GM12865 (cell line): ENCODE data around the gene PDLIM7.

ENCODE experiments used
- DNase-seq: peaks from one replicate; pipeline ENCODE4 v3.0.0; 2010; ENCODE audit warnings: low read depth
- H3K4me3 ChIP-seq: 2 replicates; pipeline ENCODE4 v1.5.1; 2011; ENCODE audit warnings: mild to moderate bottlenecking, low read depth, low read length, control low read depth
- TF ChIP-seq, protein P1 (sequence below): IDR thresholded peaks from 2 replicates; pipeline ENCODE4 v1.5.1; 2011; ENCODE audit warnings: low read length, control low read depth, low read depth, inconsistent platforms; ENCODE audit not compliant: insufficient read depth; ENCODE audit errors: missing control alignments

PDLIM7 gene

DNA sequence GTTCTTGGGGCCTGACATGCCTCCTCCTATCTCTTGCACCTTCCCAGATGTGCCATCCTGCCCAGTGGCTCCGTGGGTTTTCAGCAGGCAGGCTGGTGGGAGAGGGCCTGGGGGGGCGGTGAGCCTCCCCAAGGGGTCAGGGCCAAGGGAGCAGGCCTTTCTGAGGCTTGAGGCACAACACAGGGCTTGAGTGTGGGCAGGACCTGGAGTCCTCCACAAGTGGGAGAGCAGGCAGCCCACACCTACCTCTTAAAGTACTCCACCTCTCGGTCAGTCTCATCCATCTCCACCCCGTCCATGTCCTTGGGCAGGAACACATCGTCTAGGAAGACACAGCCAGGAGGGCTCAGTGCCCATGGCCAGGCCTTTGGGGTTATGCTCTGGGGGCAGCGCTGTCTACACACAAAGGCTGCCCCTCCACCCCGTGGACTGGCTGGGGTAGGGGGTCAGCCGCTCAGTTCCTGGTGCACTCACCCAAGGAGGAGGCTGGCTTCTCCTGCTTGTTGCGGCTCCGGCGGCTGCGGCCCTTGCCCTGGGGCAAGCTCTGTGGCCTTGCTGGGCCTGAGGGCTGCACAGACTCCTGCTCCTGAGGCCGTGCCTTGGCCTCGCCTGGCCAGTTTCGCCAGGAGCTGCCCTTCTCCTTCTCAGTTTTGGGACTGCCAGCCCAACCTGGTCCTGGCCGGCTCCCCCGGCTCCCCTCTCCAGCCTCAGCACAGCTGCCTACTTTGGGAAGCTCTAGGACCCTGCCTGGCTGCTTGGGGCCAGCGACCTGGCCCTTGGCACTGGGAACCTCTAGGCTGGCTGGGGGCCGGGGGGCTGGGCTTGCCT is 26.5 kb upstream of the PDLIM7 start:
- DNase-seq, result no peak
- no peak overlapping the region for H3K4me3 ChIP-seq
- TF ChIP-seq, protein P1, sequence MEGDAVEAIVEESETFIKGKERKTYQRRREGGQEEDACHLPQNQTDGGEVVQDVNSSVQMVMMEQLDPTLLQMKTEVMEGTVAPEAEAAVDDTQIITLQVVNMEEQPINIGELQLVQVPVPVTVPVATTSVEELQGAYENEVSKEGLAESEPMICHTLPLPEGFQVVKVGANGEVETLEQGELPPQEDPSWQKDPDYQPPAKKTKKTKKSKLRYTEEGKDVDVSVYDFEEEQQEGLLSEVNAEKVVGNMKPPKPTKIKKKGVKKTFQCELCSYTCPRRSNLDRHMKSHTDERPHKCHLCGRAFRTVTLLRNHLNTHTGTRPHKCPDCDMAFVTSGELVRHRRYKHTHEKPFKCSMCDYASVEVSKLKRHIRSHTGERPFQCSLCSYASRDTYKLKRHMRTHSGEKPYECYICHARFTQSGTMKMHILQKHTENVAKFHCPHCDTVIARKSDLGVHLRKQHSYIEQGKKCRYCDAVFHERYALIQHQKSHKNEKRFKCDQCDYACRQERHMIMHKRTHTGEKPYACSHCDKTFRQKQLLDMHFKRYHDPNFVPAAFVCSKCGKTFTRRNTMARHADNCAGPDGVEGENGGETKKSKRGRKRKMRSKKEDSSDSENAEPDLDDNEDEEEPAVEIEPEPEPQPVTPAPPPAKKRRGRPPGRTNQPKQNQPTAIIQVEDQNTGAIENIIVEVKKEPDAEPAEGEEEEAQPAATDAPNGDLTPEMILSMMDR, result no peak

DNA sequence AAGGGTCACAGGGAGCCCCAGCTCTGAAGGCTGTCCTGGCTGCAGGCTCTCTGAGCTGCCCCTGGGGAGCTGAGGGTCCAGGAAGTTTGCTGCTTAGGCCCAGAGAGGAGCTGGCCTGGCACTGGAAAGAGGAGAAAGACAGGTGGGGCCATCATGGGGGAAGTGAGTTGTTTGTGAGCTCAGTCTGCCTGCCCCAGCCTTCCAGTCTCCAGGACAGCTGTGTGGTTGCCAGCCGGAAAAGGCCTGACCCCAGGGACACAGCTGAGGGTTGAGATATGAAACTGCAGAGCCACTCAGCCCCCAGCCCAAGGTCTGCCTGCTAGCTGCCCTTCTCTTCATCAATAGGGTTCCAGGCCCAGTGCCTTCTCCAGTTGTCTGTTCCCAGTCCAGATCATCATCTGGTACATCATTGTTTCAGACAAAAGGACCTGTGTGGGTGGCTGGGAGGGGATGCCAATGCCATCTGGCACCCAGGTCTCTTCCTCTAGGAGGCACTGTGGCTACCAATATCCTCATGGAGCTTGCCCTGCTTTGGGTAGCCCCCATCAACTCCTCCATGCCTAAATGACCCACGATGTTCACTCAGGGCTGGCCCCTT is 23.6 kb upstream of the PDLIM7 start:
- no peak for DNase-seq
- no peak overlapping the region for H3K4me3 ChIP-seq
- TF ChIP-seq, protein P1, result no peak

DNA sequence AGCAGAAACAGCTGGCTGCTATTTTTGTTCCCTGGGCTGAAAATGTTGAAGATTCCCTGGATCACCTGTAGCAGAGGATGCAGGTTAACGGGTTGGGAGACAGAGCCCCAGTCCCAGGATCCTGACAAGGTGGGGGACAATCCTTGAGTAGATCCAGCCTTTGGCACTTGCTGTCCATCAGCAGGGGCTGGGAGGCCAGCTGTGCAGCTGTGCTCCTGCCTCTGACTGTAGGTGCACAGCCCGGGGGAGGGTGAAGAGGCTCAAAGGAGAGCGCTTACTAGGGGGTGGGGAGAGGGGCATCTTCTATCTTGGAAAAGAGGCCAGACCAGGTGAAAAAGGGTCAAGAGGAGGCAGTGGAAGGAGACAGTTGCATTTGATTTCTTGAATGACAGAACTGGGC is 22.9 kb upstream of the PDLIM7 start:
- DNase-seq, result no peak
- TF ChIP-seq, protein P1, result no peak
- no peak overlapping the region for H3K4me3 ChIP-seq

DNA sequence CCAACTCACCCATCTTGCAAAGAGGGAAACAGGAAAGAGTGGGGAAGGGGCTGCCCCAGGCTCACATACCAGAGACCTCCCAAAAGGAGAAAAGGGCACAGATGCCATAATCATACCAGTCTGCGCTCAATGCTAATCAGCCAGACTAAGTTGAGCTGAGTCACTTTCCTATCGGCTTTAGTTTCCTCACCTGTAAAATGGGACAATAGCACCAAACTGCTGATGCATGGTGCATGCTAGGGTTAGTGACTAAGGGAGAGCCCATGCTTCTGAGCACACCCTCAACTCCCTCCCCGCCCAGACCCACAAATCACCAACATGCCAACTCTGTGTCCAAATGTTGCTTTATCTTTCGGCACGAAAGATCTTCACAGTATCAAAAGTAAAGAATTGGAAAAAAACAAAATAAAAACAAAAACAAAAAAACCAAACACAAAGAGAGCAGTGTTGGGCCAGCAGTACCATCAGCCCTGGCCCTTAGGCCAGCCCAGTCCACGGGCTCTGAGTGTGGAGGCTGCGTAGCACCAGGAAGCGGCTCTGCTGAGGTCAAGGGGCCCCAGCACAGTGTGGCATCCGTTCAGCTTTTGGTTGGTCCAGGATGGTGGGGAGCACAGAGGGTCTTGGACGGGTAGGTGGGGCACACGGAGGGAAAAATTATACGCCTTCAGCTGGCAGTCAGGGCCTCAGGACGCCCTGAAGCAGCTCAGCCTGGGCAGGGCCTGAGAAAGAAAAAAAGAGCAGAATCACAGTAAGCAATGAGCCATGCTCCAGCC is 22.2 kb upstream of the PDLIM7 start:
- DNase-seq, result no peak
- no peak overlapping the region for H3K4me3 ChIP-seq
- TF ChIP-seq, protein P1, result no peak

DNA sequence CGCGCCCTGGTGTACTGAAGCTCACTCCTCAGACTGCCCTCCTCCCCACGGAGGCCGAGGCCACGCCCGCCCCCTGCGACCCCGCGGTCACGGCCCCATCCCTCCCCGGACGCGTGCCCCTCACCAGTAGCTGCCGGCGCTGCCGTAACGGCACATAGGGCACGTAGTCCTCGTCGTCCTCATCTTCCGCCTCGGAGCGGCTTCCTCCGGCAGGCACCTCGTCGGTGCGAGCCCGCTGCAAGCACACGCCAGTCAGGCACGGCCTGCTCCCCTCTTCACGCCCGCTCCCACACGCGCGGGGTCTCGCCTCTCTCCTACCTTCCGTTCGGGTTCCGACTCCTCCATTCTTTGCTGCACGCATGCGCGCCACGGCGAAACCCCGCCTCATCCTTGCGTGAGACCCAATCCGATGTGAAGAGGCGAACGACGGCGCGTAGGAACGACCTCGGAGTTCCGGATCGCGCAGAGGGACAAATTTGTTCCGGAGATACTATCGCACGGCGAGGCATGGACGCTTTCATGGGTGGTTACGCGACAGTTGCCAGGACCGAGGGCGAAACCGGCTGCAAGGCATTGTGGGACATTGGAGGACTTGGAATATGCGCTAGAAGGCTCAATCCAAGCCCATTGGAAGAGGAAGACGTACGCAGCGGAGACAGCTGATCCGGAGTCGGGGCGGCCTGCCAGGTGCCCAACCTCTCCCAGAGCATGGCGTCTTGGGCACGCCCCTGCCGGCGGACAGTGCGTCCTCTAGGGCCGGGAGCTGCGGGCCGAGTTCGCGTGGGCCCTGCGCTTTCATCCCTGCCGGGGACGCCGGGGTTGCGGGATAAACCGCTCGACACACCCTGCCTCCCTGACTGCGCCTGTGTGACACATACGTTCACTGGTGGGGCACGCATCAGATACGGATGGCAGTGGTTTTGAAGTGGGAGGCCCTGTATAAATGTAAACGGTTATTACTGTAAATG is 19.5 kb upstream of the PDLIM7 start, which contains the start of gene DDX41:
Gene DDX41, minus strand, starts transcription at position 361 of the 968 bp plus-strand sequence. Its CDS starts 16 bp downstream, at position 345.
- TF ChIP-seq, protein P1, result peak; percentile 5
- peak within 1 kb of the TSS; percentile 88 for H3K4me3 ChIP-seq
- peak; percentile 97 for DNase-seq

DNA sequence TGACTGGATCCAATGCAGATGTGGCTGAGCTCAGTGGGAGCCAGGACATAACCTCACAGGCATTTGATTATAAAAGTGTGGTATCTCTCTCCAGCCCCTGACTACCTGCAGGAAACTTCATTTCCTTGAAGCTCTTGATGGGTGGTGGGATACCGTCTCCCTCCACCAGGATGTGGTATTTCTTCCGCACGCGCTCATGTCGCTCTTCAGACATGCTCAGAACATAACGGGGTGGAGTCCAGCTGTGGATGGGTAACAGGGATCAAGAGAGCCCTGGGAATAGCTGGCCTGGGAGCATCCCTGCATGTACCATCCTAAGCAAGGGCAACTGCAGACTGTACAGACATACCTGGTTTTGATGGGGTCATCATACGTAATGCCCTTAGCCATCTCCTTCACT is 18.2 kb upstream of the PDLIM7 start:
- H3K4me3 ChIP-seq, result peak overlapping the region; percentile 88
- DNase-seq, result no peak

More for the DNA sequence above, 18.2 kb upstream of the PDLIM7 start:
- TF ChIP-seq, protein P1, result no peak
